ENCODE results near the gene FAM20A.

FAM20A gene

GRCh38 chr17:68621065-68621464, 19.9 kb upstream of the FAM20A start:
- no peak for TF ChIP-seq CTCF (IDR thresholded peaks at IDR 0.05; ENCODE audit: low read depth, low read length, missing control alignments)
- no peak for DNase-seq (ENCODE audit: low read depth)
- in situ Hi-C loops (cut with HindIII; ENCODE audit: low sequenced_read_pairs) = no loop called here
- no peak overlapping the region for H3K4me3 ChIP-seq (ENCODE audit: low read depth, low read length)

GRCh38 chr17:68616334-68616733, 15.2 kb upstream of the FAM20A start:
- H3K4me3 ChIP-seq (ENCODE audit: low read depth, low read length) = no peak overlapping the region
- no peak for TF ChIP-seq CTCF (IDR thresholded peaks at IDR 0.05; ENCODE audit: low read depth, low read length, missing control alignments)
- no peak for DNase-seq (ENCODE audit: low read depth)
- in situ Hi-C loops (cut with HindIII; ENCODE audit: low sequenced_read_pairs) = no loop called here

GRCh38 chr17:68614718-68615117, 13.6 kb upstream of the FAM20A start:
- no peak for TF ChIP-seq CTCF (IDR thresholded peaks at IDR 0.05; ENCODE audit: low read depth, low read length, missing control alignments)
- in situ Hi-C loops (cut with HindIII; ENCODE audit: low sequenced_read_pairs) = no loop called here
- H3K4me3 ChIP-seq (ENCODE audit: low read depth, low read length) = no peak overlapping the region
- no peak for DNase-seq (ENCODE audit: low read depth)

GRCh38 chr17:68613739-68614298, 12.7 kb upstream of the FAM20A start:
- no peak overlapping the region for H3K4me3 ChIP-seq (ENCODE audit: low read depth, low read length)
- no peak for DNase-seq (ENCODE audit: low read depth)
- in situ Hi-C loops (cut with HindIII; ENCODE audit: low sequenced_read_pairs) = no loop called here
- TF ChIP-seq CTCF (IDR thresholded peaks at IDR 0.05; ENCODE audit: low read depth, low read length, missing control alignments) = peak; percentile 21

GRCh38 chr17:68612923-68613292, 11.7 kb upstream of the FAM20A start:
- H3K4me3 ChIP-seq (ENCODE audit: low read depth, low read length) = no peak overlapping the region
- in situ Hi-C loops (cut with HindIII; ENCODE audit: low sequenced_read_pairs) = no loop called here
- DNase-seq (ENCODE audit: low read depth) = no peak
- TF ChIP-seq CTCF (IDR thresholded peaks at IDR 0.05; ENCODE audit: low read depth, low read length, missing control alignments) = no peak

GRCh38 chr17:68612209-68612922, 11.2 kb upstream of the FAM20A start:
- H3K4me3 ChIP-seq (ENCODE audit: low read depth, low read length) = no peak overlapping the region
- no peak for TF ChIP-seq CTCF (IDR thresholded peaks at IDR 0.05; ENCODE audit: low read depth, low read length, missing control alignments)

More at GRCh38 chr17:68612209-68612922, 11.2 kb upstream of the FAM20A start:
- in situ Hi-C loops (cut with HindIII; ENCODE audit: low sequenced_read_pairs) = no loop called here
- no peak for DNase-seq (ENCODE audit: low read depth)

Data from astrocyte of the cerebellum (primary cell).